Measurements from ENCODE around the gene BACE2. TPM values are rescaled to one million over a fixed set of nuclear protein-coding genes. Genes with fewer than 3 reads are reported as not detected.

Gene BACE2
- total and polyA plus RNA-seq, 4 donors: 1.7 to 16.7 (median 5.6) TPM

GRCh38 chr21:41240040-41240439, 72.1 kb downstream of the BACE2 start:
- Histone ChIP-seq H3K4me1 (ENCODE audit: control insufficient read depth in 4 of 4, insufficient read depth in 4 of 4, low read length in 3 of 4) (no peaks in the 10 kb centered on the region), H3K4me3 (ENCODE audit: low read depth in 1 of 3, low read length in 3 of 3) (no peak overlapping the region), H3K27ac (ENCODE audit: low read depth in 1 of 2, low read length in 2 of 2) (no peak overlapping the region), H3K9ac (ENCODE audit: low read depth in 1 of 2, low read length in 2 of 2) (no peak overlapping the region), H3K27me3 (ENCODE audit: control insufficient read depth in 4 of 4, insufficient read depth in 4 of 4, low read length in 3 of 4) (no peaks in the 10 kb centered on the region), H3K9me3 (ENCODE audit: control insufficient read depth in 4 of 4, low read length in 3 of 4) (no peaks in the 10 kb centered on the region), H3K36me3 (ENCODE audit: control insufficient read depth in 4 of 4, insufficient read depth in 3 of 4, low read depth in 1 of 4, low read length in 3 of 4) (peaks cover 0 to 3% (median 0%) of the 10 kb centered on the region in 4 donors)
- DNase-seq (ENCODE audit: low spot score): no peak
- 81% methylated on average over 3 of the region's 3 CpGs for WGBS
- TF ChIP-seq RXRA (IDR thresholded peaks at IDR 0.05): no peak
- TF ChIP-seq JUND (IDR thresholded peaks at IDR 0.05): no peak
- no peak for TF ChIP-seq TAF1 (conservative IDR thresholded peaks at IDR 0.05)
- TF ChIP-seq SP1 (IDR thresholded peaks at IDR 0.05): no peak
- no peak for TF ChIP-seq GABPA (IDR thresholded peaks at IDR 0.05 in 1 of 2, conservative IDR thresholded peaks at IDR 0.05 in 1 of 2)
- no peak for TF ChIP-seq HNF4A (conservative IDR thresholded peaks at IDR 0.05)
- TF ChIP-seq, protein P1, sequence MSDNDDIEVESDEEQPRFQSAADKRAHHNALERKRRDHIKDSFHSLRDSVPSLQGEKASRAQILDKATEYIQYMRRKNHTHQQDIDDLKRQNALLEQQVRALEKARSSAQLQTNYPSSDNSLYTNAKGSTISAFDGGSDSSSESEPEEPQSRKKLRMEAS (IDR thresholded peaks at IDR 0.05): no peak
- no peak for TF ChIP-seq FOXA1 (IDR thresholded peaks at IDR 0.05)
- TF ChIP-seq NR2F2 (IDR thresholded peaks at IDR 0.05): no peak
- TF ChIP-seq YY1 (IDR thresholded peaks at IDR 0.05): no peak
- TF ChIP-seq FOXA2 (IDR thresholded peaks at IDR 0.05): no peak
- no peak for TF ChIP-seq ATF3 (IDR thresholded peaks at IDR 0.05)
- TF ChIP-seq, protein P2, sequence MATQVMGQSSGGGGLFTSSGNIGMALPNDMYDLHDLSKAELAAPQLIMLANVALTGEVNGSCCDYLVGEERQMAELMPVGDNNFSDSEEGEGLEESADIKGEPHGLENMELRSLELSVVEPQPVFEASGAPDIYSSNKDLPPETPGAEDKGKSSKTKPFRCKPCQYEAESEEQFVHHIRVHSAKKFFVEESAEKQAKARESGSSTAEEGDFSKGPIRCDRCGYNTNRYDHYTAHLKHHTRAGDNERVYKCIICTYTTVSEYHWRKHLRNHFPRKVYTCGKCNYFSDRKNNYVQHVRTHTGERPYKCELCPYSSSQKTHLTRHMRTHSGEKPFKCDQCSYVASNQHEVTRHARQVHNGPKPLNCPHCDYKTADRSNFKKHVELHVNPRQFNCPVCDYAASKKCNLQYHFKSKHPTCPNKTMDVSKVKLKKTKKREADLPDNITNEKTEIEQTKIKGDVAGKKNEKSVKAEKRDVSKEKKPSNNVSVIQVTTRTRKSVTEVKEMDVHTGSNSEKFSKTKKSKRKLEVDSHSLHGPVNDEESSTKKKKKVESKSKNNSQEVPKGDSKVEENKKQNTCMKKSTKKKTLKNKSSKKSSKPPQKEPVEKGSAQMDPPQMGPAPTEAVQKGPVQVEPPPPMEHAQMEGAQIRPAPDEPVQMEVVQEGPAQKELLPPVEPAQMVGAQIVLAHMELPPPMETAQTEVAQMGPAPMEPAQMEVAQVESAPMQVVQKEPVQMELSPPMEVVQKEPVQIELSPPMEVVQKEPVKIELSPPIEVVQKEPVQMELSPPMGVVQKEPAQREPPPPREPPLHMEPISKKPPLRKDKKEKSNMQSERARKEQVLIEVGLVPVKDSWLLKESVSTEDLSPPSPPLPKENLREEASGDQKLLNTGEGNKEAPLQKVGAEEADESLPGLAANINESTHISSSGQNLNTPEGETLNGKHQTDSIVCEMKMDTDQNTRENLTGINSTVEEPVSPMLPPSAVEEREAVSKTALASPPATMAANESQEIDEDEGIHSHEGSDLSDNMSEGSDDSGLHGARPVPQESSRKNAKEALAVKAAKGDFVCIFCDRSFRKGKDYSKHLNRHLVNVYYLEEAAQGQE (IDR thresholded peaks at IDR 0.05): no peak
- no peak for TF ChIP-seq HNF4G (IDR thresholded peaks at IDR 0.05)
- no peak for TF ChIP-seq CTCF (IDR thresholded peaks at IDR 0.05; ENCODE audit: low read depth, low read length, missing input control)
- no peak for TF ChIP-seq RAD21 (IDR thresholded peaks at IDR 0.05)
- TF ChIP-seq ZBTB33 (IDR thresholded peaks at IDR 0.05): no peak
- TF ChIP-seq EGR1 (IDR thresholded peaks at IDR 0.05; ENCODE audit: low read depth in 2 of 2): no peak

Data from liver (tissue), 9 donors.